Loucy (cell line): ENCODE data around the gene TMEM39B.
A peak's percentile ranks its signal among the peaks of the same experiment; 100 is the strongest.
"Not testable (repeated sequence)": the region's sequence is repeated elsewhere in the genome, so short reads cannot be mapped to it uniquely, and the experiment has no call there.

Source experiments
- H2AFZ ChIP-seq: fragments of 200-600 bp; sonication (generic); 2 replicates; pipeline ENCODE4 v1.6.0; 2016; ENCODE audit warnings: antibody characterized with exemption, mild to moderate bottlenecking, low read length, moderate library complexity
- H3F3A ChIP-seq: fragments of 200-600 bp; 2 replicates; pipeline ENCODE4 v1.6.0; 2016; ENCODE audit warnings: antibody characterized with exemption, low read depth, mild to moderate bottlenecking
- H3K27me3 ChIP-seq: fragments of 200-600 bp; sonication (generic); 2 replicates; pipeline ENCODE4 v1.6.1; 2014; ENCODE audit warnings: low read length, mild to moderate bottlenecking; ENCODE audit not compliant: insufficient read depth, poor library complexity, severe bottlenecking
- H3K36me3 ChIP-seq: fragments of 200-600 bp; sonication (generic); 2 replicates; pipeline ENCODE4 v1.6.1; 2016; ENCODE audit warnings: low read length; ENCODE audit not compliant: insufficient read depth
- H3K4me1 ChIP-seq: fragments of 200-600 bp; sonication (generic); 2 replicates; pipeline ENCODE4 v1.5.1; 2014; ENCODE audit warnings: low read length, mild to moderate bottlenecking; ENCODE audit not compliant: insufficient read depth, poor library complexity, severe bottlenecking
- H3K4me2 ChIP-seq: fragments of 200-600 bp; sonication (generic); 2 replicates; pipeline ENCODE4 v1.6.0; 2014; ENCODE audit warnings: antibody characterized with exemption, low read length, low read depth, mild to moderate bottlenecking; ENCODE audit not compliant: poor library complexity, severe bottlenecking
- H3K4me3 ChIP-seq: fragments of 200-600 bp; sonication (generic); 2 replicates; pipeline ENCODE4 v1.5.1; 2014; ENCODE audit warnings: low read length, mild to moderate bottlenecking, mixed read lengths; ENCODE audit not compliant: poor library complexity, severe bottlenecking
- H3K79me2 ChIP-seq: fragments of 200-600 bp; sonication (generic); 2 replicates; pipeline ENCODE4 v1.6.1; 2014; ENCODE audit warnings: low read length; ENCODE audit not compliant: insufficient read depth
- H3K9ac ChIP-seq: fragments of 200-600 bp; sonication (generic); 2 replicates; pipeline ENCODE4 v1.6.0; 2014; ENCODE audit warnings: mild to moderate bottlenecking, low read depth, low read length, moderate library complexity; ENCODE audit not compliant: poor library complexity, severe bottlenecking
- H3K9me2 ChIP-seq: fragments of 200-600 bp; sonication (generic); replicated peaks from 2 replicates; pipeline ENCODE4 v1.6.1; 2016; ENCODE audit warnings: low read depth, low read length, mixed read lengths
- H3K9me3 ChIP-seq: fragments of 200-600 bp; sonication (generic); 2 replicates; pipeline ENCODE4 v1.6.1; 2014; ENCODE audit warnings: mild to moderate bottlenecking, antibody characterized with exemption, low read length, low read depth; ENCODE audit not compliant: insufficient read depth
- H4K20me1 ChIP-seq: fragments of 200-600 bp; sonication (generic); 2 replicates; pipeline ENCODE4 v1.6.0; 2014; ENCODE audit warnings: antibody characterized with exemption, low read length, mild to moderate bottlenecking; ENCODE audit not compliant: insufficient read depth, poor library complexity, severe bottlenecking
- EZH2phosphoT487 ChIP-seq: fragments of 200-600 bp; IDR thresholded peaks from 2 replicates; pipeline ENCODE4 v1.6.1; 2018; ENCODE audit warnings: antibody characterized with exemption, mild to moderate bottlenecking, moderate library complexity, borderline replicate concordance
- TF ChIP-seq, protein P1 (sequence below): fragments of 200-600 bp; sonication (generic); conservative IDR thresholded peaks from 2 replicates; pipeline ENCODE4 v1.5.1; 2014; ENCODE audit warnings: mild to moderate bottlenecking, antibody characterized with exemption, low read length

Gene TMEM39B

GRCh38 chr1:32063261-32063681 is 9.5 kb upstream of the TMEM39B start:
- H3K9ac ChIP-seq: peak overlapping the region; percentile 51
- H3K9me3 ChIP-seq: no peaks in the 10 kb centered on the region
- peak overlapping the region; percentile 61 for H3K4me2 ChIP-seq
- H3K4me3 ChIP-seq: peak overlapping the region; percentile 40
- peaks cover 8% of the 10 kb centered on the region for H4K20me1 ChIP-seq
- H3K27me3 ChIP-seq: no peaks in the 10 kb centered on the region
- H3K79me2 ChIP-seq: no peaks in the 10 kb centered on the region
- TF ChIP-seq, protein P1, sequence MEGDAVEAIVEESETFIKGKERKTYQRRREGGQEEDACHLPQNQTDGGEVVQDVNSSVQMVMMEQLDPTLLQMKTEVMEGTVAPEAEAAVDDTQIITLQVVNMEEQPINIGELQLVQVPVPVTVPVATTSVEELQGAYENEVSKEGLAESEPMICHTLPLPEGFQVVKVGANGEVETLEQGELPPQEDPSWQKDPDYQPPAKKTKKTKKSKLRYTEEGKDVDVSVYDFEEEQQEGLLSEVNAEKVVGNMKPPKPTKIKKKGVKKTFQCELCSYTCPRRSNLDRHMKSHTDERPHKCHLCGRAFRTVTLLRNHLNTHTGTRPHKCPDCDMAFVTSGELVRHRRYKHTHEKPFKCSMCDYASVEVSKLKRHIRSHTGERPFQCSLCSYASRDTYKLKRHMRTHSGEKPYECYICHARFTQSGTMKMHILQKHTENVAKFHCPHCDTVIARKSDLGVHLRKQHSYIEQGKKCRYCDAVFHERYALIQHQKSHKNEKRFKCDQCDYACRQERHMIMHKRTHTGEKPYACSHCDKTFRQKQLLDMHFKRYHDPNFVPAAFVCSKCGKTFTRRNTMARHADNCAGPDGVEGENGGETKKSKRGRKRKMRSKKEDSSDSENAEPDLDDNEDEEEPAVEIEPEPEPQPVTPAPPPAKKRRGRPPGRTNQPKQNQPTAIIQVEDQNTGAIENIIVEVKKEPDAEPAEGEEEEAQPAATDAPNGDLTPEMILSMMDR: peak; percentile 75
- TF ChIP-seq EZH2phosphoT487: no peak
- peaks cover 26% of the 10 kb centered on the region for H3K4me1 ChIP-seq
- peaks cover 21% of the 10 kb centered on the region for H3F3A ChIP-seq
- H3K9me2 ChIP-seq: no peaks in the 10 kb centered on the region
- peaks cover 42% of the 10 kb centered on the region; the same call in 1 of the 2 replicates for H3K36me3 ChIP-seq
- no peak overlapping the region for H2AFZ ChIP-seq

- not testable (repeated sequence) for H3K4me3 ChIP-seq, H3K27me3 ChIP-seq, H3K9me2 ChIP-seq, H3K9ac ChIP-seq, H3K9me3 ChIP-seq, H3K79me2 ChIP-seq, H2AFZ ChIP-seq, H4K20me1 ChIP-seq
- Histone ChIP-seq H3K36me3 (peaks cover 16% of the 10 kb centered on the region; the same call in 1 of the 2 replicates), H3F3A (peaks cover 20% of the 10 kb centered on the region), H3K4me2 (peak overlapping the region; percentile 38), H3K4me1 (peaks cover 26% of the 10 kb centered on the region)
Observed at GRCh38 chr1:32065613-32066488, 6.9 kb upstream of the TMEM39B start.

- Histone ChIP-seq H3K4me1 (peaks cover 26% of the 10 kb centered on the region), H3F3A (peaks cover 14% of the 10 kb centered on the region), H3K79me2 (no peaks in the 10 kb centered on the region), H4K20me1 (peaks cover 8% of the 10 kb centered on the region), H3K9me3 (no peaks in the 10 kb centered on the region), H3K36me3 (peaks cover 10% of the 10 kb centered on the region; the same call in 1 of the 2 replicates), H2AFZ (no peak overlapping the region), H3K9me2 (no peaks in the 10 kb centered on the region), H3K27me3 (no peaks in the 10 kb centered on the region), H3K4me2 (peak overlapping the region; percentile 38), H3K9ac (no peak overlapping the region), H3K4me3 (no peak overlapping the region)
- TF ChIP-seq EZH2phosphoT487: no peak
- TF ChIP-seq, protein P1: no peak
Observed at GRCh38 chr1:32066489-32066873, 6.3 kb upstream of the TMEM39B start.
